HG03139 (cell line): ENCODE data around the gene SV2C.
"Not testable (repeated sequence)": the region's sequence is repeated elsewhere in the genome, so short reads cannot be mapped to it uniquely, and the experiment has no call there.

Experiments used
- ATAC-seq: cut with Tn5 transposase; IDR thresholded peaks from one replicate; pipeline ENCODE4 v1.9.1; 2021; ENCODE audit not compliant: unreplicated experiment

SV2C gene

DNA sequence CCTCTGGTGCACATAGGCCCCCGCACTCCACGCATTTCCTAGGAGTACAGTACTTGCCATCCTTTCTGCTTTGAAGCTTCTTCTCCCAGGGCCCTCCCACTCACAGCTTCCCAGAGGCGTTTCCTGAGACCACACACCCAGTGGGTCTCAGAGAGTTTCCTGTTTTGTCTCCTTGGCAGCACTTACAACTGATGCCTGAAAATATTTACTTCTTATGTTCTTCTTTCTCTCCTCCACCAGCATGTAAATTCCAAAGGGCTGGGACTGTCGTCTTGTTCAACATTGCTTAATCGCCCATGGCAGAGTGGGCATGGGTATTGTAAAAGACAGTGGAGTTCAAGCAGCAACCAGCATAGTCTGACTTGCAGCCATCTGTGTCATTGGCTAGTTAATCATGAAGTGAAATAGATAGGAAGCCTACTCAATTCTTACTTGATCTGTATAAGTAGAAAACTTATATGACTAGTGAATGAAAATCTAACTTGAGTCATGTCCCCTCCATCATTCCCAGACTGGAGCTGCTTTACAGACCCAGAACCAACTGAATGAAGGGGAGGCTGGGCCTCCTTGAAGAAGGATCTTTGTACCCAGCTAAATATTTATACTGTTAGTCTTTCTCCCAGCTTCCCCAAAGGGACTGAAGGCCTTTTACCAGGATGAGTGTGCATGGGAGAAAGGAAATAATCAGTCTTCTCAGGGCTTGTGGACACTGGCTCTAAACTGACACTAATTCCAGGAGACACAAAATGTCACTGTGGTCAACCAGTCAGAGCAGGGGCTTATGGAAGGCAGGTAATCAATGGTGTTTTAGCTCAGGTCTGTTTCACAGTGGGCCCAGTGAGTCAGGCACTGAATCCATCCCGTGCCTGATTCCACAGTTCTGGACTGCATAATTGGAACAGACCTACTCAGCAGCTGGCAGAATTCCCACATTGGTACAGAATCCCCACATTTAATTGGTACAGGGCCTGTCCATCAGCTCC, 116.4 kb downstream of the SV2C start:
- ATAC-seq = no peak

- no peak for ATAC-seq
Measured at GRCh38 chr5:76202182-76202581, 119.0 kb downstream of the SV2C start.

DNA sequence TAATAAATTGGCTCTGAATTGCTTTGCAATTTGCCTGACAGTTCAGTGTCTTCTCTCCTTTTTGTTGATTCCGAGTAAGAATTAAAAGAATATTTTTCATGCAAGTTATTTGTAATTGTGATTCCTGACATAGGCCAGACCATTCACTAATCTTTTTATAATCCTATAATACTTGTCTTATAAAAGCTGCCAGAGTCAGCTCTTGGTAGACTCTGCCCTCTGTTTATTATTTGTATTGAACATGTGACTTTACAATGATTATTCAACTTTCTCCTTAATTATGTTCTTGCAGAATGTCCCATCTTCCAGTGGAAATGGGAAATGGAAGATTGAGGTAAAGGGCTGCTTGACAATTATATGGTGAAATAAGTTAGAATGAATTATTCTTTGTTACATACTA, 121.0 kb downstream of the SV2C start:
- ATAC-seq = no peak

GRCh38 chr5:76204713-76205112, 121.5 kb downstream of the SV2C start:
- ATAC-seq = no peak

- no peak for ATAC-seq
Measured at GRCh38 chr5:76207120-76207519, 123.9 kb downstream of the SV2C start.

- no peak for ATAC-seq
Measured at GRCh38 chr5:76209297-76209696, 126.1 kb downstream of the SV2C start.

DNA sequence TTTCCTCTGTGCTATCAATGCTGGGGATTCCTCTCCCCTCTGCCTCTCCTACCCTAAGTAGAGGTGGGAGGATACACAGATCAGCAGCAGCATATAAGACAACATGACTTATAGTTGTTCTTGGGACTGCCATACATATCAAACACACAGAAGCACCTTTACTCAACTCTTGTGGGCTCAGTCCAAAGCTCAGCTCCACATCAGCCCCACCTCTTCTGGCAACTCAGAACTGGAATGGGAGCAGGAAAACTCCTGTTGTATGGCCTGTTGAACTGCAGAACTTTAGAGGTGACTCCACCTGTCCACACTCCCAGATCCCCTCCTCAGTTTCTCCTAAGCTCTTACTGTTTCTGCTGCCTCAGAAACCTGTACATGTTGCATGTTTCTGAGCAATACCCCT, 127.8 kb downstream of the SV2C start:
- no peak for ATAC-seq

DNA sequence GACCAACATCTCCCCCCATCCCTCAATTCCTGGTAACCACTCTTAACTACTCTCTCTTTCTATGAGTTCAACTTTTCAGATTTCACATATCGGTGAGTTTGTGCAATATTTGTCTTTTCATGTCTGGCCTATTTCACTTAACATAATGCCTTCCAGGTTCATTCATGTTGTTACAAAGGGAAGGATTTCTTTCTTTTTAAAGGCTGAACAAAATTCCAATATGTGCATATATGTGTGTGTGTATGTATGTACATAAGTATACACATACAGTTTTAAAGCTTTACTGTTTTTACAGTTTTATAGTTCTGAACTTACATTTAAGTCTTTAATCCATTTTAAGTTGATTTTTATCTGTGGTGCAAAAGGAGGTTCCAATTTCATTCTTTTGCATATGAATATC, 130.7 kb downstream of the SV2C start:
- ATAC-seq = no peak

DNA sequence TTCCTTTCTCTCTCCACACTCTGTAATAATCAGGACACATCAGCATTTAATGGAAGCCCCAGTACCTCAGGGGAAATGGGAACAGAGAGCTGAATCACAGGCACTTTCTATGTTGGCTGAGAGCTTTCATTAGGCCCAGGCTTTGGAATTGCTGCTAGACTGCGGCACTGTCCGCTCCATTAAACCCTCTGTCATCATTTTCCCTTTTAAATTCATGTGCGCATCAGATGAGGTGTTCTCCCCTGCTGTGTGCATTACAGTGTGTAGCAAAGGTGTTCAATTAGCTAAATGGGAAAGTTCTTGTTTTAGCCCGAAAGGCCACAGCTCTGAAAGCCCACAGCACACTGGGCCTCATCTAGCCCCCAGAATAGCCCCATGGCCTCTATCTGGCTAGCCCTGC, 133.6 kb downstream of the SV2C start:
- no peak for ATAC-seq

- no peak for ATAC-seq
Measured at GRCh38 chr5:76219636-76220035, 136.5 kb downstream of the SV2C start.

GRCh38 chr5:76221311-76221710, 138.1 kb downstream of the SV2C start:
- ATAC-seq = no peak

DNA sequence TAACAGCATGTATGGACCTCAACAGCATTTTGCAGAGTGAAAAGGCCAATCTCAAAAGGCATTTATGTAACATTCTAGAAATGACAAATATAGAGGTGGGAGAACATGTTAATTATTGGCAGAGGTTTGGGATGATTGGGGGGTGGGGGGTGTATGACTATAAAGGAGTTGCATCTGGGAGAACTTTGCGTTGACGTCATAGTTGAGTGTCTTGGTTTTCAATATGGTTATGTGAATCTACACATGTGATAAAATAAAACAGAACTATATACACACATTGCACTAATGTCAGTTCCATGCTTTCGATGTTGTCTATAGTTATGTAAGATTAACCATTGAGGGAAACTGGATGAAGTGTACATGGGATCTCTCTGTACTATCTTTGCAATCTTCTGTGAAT, 139.1 kb downstream of the SV2C start:
- ATAC-seq = no peak

DNA sequence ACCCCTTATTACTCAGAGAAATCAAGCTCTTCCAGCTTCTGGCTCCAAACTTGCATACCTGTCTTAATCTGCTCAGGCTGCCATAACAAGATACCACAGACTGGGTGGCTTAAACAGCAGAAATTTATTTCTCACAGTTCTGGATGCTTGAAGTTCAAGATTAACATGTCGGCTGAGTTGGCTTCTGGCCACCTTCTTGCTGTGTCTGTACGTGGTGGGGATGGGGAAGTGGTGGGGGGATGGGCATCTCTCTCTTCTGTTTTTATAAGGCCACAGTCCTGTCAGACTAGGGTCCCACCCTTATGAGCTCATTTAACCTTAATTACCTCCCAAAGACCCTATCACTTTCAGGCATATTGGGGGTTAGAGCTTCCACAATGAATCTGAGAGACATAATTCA, 140.5 kb downstream of the SV2C start:
- no peak for ATAC-seq

DNA sequence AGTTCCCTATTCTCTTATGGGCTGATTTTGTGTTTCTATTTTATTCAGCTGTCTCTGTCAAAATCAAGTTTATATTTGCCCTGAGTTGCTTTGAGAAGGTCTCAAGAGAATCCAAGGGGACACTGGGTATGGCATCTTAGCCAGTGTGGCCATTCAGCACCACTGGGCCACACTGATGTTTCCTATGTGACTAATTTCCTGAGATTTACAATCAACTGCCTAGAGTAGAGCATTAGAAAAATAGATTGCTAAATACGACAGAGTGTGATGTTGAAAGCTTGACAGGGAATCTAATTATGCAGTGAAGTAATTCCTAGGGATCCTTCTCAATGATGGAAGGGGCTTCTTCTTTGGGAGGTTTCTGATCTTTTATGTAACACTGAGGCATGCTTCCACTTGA, 141.7 kb downstream of the SV2C start:
- no peak for ATAC-seq

DNA sequence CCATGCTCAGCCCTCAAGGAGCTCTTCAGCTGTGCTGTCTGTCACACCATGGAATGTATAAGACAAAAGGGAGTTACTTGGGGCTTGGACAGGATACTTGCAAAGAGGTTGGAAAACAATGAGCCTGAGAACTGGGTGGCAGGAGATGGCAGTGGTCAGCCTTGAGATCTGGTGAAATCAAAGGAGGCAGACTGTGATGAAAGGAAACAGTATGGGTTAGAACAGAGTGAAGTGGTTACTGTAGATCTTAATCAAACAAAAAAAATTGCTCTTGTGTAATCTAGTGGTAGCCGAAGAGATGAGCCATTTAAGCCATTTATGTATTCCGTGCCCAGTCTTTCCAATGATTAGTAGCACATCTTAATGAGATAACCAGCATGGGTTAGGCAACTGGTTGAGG, 142.2 kb downstream of the SV2C start:
- no peak for ATAC-seq

DNA sequence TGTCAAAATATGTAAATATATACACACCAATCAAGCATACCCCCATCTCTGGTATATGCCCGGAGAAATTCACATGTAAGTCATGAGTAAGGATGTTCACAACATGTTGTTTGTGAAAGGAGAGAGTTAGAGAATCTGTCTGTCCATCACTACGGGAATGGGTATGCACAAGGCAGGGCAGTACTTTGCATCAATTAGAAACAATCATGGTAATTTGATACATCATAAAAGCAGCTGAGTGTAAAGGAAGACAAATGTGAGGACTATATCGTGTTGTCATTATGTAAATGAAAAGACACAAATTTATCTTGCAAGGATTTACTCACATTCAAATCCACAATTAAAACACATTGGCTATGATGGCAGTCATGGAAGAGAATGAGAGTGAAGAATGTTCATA, 146.7 kb downstream of the SV2C start:
- ATAC-seq = no peak

- no peak for ATAC-seq
Measured at GRCh38 chr5:76230711-76231285, 147.6 kb downstream of the SV2C start.

DNA sequence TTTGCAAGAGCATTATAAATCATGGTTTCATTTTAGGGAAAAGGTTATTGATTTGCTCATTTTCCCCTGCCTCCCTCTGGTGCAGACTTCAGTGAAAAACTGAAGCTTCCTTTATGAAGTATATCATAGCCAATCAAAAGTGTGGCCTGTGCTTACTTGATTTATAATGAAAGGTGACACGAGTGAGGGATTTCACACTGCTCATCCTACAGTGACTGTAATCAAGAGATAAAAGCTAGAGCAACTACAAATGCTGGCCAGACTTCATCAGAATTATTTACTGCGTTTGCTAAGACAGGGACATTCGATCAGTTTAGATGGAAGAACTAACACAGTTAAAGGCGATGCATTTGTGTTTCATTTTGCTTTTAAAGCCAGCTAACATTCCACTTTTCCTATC, 151.5 kb downstream of the SV2C start:
- ATAC-seq = no peak

DNA sequence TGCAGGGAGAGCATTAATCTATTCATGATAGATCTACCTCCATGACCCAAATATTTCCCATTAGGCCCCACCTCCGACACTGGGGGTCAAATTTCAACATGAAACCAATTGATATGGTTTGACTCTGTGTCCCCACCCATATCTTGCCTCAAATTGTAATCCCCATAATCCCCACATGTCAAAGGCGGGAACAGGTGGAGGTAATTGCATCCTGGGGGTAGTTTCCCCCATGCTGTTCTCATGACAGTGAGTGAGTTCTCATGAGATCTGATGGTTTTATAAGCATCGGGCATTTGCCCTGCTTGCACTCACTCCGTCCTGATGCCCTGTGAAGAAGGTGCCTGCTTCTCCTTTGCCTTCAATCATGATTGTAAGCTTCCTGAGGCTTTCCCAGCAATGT, 153.5 kb downstream of the SV2C start:
- no peak for ATAC-seq

DNA sequence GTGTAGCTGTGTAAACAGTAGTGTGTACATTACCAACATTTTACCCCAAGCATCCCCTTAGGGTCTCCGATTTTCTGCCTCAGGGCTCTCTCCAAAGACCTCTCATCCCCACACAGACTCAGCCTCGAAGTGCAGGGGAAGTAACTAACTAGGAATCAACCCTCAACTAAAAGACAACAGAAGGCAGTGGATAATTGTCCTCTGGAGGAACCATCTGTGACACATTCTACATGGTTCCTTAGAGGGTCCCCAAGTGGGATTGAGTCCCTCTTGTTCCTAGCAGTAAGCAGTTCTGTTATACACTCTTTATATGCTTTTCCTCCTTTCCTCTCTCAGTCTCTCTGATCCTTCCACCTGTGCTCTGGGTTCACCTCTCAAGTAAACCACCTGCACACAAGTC, 157.2 kb downstream of the SV2C start:
- no peak for ATAC-seq

DNA sequence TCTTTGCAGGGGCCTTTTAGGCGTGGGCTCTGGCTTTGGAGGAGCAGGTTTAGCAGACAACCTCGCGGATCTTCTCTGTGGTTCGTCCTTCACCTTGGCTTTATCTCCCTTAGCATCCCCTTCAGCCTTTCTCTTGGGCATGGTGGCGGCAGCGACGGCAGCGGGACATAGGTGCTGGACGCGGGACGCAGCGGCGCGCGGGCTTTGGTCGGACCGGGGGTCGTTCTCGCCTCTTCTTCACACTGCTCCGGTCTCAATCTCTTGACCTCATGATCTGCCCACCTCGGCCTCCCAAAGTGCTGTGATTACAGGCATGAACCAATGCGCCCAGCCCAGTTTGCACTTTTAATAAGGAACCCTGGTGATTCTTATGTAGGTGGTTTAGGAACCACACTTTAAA, 159.0 kb downstream of the SV2C start:
- not testable (repeated sequence) for ATAC-seq

- no peak for ATAC-seq
Measured at GRCh38 chr5:76245590-76245989, 162.4 kb downstream of the SV2C start.

- no peak for ATAC-seq
Measured at GRCh38 chr5:76249621-76250020, 166.4 kb downstream of the SV2C start.
